HG03521 (cell line): ENCODE results near the gene INHBB.
"Not testable (repeated sequence)": the region's sequence is repeated elsewhere in the genome, so short reads cannot be mapped to it uniquely, and the experiment has no call there.

Experiments
- ATAC-seq: cut with Tn5 transposase; IDR thresholded peaks from one replicate; pipeline ENCODE4 v1.9.1; 2021; ENCODE audit warnings: mild to moderate bottlenecking, moderate library complexity; ENCODE audit not compliant: unreplicated experiment

INHBB gene

DNA sequence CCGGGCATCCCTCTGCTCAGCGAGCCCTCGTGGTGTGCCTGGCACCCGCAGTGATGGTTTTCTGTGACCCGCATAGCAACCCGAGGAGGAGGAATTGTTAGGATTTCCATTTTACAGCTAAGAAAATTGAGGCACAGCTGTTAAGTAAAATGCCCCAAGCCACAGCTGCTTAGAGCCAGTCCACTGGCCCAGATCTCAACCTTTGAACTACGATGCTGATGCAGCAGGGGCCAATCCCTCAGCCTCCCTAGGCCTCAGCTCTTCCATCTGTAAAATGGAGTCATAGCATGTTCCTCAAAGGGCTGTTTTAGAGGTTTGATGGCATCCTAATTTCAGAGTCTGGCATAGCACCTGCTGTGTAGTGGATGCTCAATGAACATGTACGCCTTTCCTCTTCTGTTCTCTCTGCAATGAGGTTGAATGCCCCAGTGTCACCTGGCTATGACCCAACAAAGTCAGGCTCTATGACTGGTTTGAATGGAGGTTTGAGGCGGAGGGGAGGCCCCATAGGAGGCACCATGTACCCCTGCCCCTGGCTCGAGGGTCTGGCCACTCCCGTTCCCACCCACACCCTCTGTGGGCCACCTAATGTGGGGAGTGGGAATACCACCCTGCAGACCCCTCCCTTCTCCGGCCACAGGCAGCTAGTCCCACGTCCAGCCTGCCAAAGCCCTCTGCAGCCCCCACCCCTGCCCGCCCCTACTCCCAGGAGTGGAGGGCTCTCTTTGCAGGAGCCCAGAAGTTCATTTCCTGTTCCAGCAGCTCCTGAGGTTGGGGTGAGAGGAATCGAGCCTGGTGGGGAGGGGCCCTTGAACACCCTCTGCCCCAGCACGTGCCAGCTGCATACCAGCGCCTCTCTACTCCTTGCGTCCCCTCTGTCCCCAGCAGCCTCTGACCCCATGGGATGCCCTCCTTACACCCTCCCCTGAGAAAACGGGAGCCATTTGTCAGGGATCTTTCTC is 31.0 kb downstream of the INHBB start:
- ATAC-seq, result no peak

DNA sequence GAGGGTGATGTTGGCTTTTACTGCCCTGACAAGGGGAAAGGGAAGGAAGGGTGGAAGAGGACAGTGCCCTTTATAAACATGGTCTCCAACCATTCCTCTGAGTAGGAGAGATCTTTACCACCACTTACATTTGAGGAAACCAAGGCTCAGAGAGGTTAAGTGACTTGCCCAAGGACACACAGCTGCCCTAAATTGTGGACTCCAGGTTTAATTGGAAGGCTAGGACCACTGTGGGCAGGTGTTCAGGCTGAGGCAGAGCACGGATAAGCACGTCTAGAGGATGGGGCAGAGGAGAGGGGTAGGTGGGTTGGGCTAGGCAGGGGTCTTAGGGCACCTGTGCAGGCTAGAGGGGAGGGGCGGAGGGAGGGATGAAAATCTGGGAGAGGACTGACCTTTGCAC is 32.7 kb downstream of the INHBB start:
- ATAC-seq, result no peak

DNA sequence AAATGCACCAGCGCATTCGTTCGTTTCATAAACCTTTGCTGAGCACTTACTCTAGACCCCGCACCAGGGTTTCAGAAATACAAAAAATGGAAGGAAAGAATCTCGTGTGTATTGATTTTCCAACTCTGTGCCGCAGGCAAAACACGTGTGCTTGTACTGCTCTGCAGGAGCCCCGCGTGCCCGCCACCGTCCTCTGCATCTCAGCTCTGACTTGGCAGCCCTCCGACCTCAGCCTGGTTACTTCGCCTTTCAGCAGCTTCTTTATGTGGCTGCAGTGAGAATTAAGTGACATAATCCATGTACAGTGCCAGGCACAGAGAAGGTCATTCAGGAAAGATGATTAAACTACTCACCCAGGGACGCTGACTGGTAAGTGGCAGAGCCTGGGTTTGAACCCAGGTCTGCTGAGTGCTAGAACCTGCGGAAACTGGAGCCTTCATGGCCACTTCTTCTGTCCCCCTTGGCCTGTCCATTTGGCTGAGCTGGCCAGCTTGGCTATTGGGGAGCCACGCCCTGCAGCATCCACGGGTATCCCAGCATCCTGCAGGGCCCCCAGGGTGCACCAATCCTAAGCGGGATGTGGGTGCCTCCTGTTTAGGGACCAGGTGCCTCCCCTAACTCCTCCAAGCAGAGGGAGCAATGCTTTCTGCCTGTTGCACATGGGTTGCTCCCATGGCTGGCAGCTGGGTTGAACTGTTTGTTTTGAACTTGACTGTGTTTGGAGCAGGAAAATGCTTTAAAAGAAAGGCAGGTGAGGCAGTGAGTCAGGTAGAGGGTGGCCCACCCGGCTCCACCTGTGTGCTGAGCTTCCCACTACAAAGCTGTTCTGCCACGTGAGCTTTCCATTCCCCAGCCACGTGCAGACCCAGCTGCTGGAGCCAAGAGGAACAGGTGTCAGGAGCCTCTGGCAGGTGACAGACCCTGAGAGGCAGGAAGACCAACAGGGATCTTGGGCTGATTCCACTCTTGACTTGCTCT is 34.3 kb downstream of the INHBB start:
- ATAC-seq, result no peak

GRCh38 chr2:120381192-120381591 is 35.3 kb downstream of the INHBB start:
- no peak for ATAC-seq

- ATAC-seq, result no peak
These were observed 35.7 kb downstream of the INHBB start for GRCh38 chr2:120381661-120382060.

DNA sequence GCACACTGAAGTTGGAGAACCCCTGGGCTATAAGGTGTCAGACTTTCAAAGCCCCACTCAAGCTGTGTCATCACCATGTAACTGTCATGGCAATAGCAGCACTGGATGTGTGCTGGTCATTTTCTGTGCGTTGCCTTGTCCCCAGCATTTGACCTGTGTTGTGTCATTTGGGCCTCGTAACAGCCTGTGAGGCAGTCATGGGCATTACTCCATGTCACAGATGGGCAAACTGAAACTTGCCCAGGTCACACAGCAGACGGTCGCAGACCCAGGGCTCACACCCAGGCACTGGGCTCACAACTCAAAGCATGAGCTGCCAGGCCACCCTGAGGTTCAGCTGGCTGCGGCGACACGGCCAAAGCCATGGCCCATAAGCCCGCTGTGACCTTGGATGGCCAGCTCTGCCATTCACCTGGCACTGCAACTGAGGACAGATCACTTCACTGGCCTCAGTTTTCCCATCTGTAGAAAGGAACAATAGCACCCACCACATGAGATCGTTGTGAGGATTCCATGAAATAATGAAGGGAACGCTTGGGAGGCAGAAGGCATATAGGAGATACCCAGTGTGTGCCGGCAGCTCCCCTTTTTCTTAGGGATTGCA is 36.7 kb downstream of the INHBB start:
- no peak for ATAC-seq

GRCh38 chr2:120383191-120383590 is 37.3 kb downstream of the INHBB start:
- no peak for ATAC-seq

- ATAC-seq, result no peak
These were observed 37.9 kb downstream of the INHBB start for GRCh38 chr2:120383631-120384340.

DNA sequence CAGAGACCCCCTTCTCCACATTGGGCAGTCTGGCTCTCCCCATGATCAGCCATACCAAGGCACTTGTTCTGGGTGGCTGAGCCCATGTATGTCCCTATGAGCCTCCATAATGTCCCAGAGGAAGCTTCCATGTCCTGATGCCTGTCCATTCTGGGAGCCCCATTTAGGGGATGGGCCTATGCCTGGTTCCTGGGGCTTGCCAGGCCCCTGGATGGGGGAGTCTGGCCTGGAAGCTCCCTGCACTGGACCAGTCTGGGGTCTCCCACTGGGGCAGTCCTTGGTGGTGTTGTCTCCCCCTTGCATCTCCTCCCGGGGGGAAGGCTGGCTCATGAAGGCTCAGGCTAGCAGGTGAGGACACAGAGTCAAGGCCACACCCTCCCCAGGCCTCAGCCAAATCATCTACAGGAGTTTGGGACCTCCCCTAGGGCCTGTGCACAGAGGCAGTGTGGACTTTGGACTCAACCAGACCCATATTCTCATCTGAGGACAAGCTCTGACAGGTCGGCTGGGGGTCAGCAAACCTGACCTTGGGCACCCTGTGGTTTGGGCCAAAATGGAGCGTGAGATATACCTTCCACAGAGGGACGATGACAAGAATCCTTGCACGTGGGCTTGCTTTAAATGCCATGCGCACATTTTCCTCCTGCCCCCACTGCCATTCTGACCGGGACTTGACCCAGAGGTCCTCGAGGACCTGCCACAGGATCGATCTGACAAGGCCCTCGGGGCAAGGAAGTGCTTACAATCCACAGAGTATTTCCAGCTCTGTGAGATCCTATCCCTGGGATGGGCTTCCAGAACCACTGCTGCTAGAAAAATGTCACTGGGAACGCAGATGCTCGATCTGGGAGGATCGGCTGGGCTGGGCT is 38.8 kb downstream of the INHBB start:
- ATAC-seq, result no peak

GRCh38 chr2:120385355-120386127 is 39.6 kb downstream of the INHBB start:
- ATAC-seq, result no peak

DNA sequence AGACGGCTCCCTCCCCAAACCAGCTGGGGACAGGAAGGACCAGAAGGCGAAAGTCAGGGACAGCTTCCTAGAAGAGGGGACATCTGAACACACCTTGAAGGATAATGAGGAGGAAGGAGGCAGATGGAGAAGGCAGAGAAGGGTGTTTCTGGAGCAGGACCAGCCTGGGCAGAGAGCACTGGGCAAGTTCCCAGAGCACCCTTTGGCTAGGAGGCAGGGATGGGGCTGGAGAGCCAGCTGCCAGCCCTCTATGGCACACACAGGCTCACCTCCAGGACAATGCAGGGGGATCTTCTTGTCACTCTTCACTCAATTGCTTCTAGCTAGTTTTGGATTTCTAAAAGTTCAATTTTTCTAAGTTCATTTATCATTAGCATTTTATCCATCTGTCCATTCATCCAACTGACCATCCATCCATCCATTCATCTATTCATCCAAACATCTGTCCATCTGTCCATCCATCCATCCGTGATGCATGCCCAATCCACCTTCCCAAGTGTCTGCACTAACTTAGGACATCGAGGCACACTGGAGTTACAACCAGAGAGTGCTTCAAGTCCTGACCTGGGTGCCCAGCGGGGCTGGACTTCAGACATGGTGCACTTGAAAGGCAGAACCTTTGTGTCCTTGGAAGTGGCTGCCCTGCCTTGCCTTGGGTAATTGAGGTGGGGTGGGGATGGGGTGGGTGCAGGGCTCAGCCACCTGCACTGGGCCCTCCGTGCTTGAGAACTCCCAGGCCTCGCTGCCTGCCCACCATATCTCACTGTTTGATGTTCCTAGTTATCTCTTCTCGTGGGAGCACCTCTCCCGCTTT is 42.5 kb downstream of the INHBB start:
- ATAC-seq, result no peak

- no peak for ATAC-seq
These were observed 43.1 kb downstream of the INHBB start for GRCh38 chr2:120389036-120389391.

DNA sequence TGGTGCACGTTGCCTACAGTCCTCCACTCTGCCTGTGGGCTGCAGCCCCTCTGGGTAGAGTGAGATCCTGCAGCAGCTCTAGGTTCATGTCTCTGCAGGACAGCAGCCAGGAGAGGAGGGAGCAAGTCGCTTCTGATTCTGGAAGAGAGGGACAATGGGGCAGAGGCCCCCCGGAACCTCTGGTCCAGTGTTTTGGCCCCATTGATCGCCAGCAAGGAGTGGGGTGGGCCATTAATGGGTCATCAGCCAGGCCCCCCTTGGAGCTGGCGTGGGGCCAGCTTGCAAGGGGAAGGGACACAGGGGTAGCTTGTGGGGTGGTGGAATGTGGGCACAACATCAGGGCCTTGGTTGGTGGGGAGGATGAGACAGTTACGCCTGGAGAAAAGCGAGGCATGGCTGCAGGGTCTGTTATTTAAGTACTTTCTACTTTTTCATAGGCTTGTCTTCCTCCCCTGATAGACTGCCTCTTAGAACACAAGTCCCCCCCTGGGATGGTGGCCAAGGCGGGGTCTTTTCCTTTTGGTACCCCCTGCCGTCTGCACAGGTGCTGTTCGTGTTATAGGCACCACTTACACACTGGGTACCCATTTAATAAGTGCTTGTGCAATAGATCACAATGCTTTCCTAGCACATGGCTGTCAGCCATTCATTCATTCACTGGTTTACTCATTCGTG is 44.6 kb downstream of the INHBB start:
- ATAC-seq, result no peak

GRCh38 chr2:120391382-120391781 is 45.4 kb downstream of the INHBB start:
- not testable (repeated sequence) for ATAC-seq

DNA sequence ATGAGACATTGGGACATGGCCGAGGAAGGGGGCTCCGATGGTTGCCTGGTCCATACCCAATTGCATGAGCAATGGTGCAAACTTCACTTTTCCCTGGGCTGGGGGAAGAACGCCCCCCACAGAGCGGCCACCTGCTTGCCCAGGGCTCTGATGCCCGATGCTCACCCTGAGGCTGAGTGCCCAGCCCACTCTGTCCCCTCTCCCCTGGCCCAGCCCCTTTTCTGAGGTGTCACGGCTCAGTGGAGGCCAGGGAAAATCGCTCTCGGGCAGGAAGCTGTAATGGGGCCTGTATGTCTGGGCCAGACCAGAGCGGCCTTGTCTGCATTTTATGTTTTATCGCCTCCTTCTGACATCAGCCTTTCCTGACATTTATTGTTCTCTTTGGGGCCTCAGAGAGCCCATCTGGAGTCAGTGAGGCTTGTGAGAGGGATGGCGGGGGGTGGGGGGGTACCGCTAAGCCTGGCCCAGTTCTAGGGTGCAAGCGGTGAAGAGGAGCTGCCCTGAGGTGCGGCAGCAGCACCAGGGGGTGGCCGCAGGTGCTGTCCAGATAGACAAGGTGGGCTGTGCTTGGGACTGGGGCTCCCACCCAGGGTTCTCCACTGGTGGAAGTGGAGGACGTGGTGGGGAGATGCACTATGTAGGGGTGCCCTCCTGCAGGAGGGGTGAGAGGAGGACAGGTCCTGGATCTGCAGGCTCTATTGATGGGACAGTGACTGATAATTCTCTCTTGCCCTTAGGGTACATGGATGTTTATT is 46.2 kb downstream of the INHBB start:
- no peak for ATAC-seq

DNA sequence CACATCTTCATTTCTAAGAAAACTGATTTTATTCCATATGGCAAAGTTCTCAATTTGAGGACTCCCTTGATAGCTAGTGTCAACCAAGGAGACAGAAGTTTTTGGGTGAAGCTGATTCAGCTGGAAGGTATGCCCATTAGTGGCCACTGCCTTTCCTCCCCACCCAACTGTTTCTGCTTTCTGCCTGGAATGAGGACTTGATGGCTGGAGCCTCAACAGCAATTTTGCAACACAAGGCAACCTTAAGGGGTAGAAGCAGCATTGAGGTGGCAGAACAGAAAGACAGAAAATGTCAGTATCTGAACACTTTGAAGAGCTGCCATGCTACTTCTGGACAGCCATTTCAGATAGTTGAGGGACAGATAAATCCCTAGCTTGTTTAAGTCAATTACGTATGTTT is 47.0 kb downstream of the INHBB start:
- no peak for ATAC-seq

DNA sequence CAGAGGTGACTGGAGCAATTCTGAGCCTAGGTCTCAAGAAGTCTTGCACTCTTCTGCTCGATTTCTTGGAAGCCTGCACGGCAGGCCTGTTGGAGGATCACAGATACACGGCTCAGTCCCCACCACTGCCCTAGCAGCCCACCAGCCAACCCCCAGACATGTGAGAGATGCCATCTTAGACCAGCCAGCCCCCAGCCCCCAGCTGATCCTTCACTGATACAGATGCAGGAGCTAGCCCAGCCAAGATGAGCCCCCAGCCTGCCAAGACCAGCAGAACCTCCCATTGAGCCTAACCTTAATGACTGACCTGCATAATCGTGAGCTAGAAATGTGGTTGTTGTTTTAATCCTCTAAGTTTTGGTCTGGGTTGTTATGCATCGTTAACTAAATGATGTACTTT is 47.5 kb downstream of the INHBB start:
- ATAC-seq, result no peak
